Suppressor macrophage treated with lipopolysaccharide for 4 hours (primary cell): ENCODE results near the gene METRN.
"Not testable (repeated sequence)": the region's sequence is repeated elsewhere in the genome, so short reads cannot be mapped to it uniquely, and the experiment has no call there.

ENCODE experiments used
- DNase-seq: peaks from one replicate; pipeline ENCODE4 v3.0.0-alpha.2; 2020

Gene METRN

DNA sequence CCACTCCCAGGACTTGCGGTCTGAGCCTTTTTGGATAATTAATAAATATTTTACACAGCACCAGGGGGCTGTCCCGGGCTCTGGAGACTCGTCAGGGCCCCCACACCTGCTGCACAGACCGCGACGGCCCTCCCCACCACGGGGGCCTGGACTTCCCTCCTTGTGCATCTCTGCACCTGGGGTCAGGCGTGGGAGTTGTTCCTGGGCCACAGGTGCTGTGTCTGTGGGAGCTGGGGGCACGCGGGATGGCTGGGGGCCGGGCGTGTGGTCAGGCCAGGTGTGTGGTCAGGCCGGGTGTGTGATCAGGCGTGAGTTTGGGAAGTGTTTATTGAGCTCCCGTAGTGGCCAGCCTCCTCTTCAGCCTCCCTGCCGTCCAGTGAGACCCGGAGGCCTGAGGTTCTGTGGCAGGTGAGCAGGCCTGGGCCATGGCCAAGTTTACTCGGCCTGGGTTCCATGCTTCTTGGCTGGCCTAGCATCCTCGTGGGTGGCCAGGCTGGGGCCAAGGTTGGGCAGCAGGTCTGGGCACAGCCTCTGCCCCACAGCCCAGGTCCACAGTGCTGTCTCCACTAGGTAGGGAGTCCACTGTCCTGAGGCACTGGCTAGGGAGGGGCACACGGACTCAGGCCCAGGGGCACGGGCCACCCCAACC lies 36.6 kb upstream of the METRN start:
- DNase-seq, result no peak

DNA sequence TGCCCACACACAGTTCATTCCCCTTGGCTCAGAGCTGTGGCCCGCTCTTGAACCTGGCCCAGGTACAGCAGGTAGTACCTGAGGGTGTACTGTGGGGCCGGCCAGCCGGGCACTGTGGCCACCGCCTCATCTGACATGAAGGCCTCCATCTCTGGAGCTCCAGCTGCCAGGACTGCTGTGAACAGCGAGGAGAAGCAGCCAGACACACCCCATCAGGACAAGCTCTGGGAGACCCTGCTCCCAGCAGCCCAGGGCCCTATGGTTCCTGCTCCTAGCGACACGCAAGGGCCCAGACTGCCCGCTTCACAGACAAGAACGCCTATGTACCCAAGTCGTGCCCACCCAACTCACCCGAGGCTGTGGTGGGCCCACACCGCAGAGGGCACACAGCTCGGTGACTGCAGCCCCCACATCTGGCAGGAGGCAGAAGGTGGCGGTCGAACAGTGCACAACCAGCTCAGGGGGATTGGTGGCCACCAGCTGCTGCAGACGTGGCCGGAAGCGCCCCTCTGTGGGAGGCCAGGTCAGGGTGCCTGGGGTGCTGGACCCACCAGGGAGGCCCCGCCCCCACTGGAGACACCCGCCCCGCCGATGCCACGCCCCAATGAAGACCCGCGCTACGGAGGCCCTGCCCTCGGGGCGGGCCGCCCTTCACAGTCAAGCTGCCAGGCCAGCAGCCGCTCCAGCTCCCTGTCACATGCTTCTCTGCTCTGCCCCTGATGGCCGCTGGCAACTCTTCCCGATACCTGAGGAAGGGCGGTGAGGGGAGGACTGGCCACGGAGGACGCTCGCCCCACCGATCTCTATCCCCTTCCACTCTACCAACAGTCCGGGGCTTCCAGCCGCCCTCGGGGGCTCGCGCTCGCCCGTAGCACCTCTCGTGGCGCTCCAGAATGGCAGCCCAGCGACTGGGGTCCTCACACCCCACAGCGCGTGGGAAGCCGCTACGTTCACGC lies 35.8 kb upstream of the METRN start:
- peak; percentile 45 for DNase-seq

- DNase-seq, result peak; percentile 94
Measured at GRCh38 chr16:679814-680624, 34.9 kb upstream of the METRN start, which contains the start of gene STUB1. TSS of gene STUB1 (plus strand) at chr16:680410. CDS start at chr16:680526, 116 bp downstream.

- DNase-seq, result no peak
Measured at GRCh38 chr16:680625-680945, 34.3 kb upstream of the METRN start.

GRCh38 chr16:680967-681745 lies 33.8 kb upstream of the METRN start:
- peak; percentile 49 for DNase-seq

GRCh38 chr16:681746-682427 lies 33.0 kb upstream of the METRN start:
- no peak for DNase-seq

GRCh38 chr16:682493-683395 lies 32.2 kb upstream of the METRN start:
- DNase-seq, result no peak

DNA sequence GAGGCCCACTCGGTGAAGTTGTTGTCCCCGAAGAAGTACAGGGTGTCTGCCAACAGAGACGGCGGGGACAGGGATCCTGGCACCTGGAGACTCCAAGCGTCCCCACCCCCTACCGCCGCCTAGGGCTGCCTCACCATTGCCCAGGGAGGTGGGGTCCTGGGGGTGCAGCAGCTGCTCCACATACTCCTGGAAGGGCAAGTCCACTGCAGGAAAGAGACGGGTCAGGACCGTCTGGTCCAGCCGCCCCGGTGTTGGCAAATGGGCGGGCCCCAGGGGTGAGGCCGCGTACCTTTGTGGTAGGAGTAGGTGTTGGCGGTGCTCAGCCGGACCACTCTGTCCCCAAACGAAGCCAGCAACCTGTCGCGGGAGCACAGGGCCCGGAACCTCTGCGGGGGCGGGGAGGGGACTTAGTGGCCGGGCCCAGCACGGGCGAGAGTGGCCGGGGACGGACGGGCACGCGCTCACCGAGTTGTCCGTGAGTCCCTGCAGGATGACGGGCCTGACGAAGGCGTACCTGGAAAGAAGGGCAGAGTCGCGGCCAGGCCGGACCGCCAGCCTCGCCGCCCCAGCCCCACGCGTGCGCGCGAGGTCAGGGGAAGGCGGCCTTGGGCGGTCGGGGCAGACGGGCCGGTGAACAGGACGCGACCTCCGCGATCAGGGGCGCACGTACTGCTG lies 31.4 kb upstream of the METRN start:
- no peak for DNase-seq

DNA sequence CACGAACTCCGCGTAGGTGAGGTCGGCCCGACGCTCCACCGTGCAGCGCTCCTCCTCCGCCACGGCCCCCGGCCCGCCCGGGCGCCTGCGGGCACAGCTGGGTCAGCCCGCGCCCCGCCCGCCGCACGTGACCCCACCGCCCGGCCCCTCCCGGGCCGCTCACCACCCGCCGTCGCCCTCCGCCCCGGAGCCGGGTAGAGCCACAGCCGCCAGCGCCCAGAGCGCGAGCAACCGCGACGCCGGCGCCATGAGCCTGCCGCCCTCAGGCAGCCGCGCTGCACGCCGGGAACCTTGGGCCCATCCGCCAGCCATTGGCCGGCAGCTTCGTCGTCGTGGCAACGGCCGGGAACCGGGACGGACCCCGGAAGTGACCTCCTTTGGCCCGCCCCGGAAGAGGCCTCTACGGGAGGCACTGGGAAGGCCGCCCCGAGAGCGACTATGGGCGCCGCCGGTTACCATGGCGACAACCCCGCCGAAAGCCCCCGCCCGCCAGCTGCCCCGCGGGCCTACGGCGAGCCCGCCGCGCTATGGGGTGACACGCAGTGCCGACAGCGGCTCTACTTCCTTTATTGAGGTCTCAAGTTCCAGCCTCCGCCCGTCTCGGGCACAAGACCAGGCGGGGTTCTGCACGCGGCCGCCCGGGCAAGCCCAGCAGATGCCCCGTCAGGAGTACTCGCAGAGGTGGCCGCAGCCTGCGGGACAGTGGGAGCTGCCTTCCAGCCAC lies 30.7 kb upstream of the METRN start, which contains the start of gene JMJD8:
JMJD8 (minus strand) TSS at position 264 of the 724 bp plus-strand sequence; CDS start at position 249, 15 bp downstream.
- DNase-seq, result peak; percentile 98

- no peak for DNase-seq
Measured at GRCh38 chr16:684961-685696, 29.8 kb upstream of the METRN start.

GRCh38 chr16:685967-686366 lies 29.0 kb upstream of the METRN start:
- DNase-seq, result peak; percentile 43

DNA sequence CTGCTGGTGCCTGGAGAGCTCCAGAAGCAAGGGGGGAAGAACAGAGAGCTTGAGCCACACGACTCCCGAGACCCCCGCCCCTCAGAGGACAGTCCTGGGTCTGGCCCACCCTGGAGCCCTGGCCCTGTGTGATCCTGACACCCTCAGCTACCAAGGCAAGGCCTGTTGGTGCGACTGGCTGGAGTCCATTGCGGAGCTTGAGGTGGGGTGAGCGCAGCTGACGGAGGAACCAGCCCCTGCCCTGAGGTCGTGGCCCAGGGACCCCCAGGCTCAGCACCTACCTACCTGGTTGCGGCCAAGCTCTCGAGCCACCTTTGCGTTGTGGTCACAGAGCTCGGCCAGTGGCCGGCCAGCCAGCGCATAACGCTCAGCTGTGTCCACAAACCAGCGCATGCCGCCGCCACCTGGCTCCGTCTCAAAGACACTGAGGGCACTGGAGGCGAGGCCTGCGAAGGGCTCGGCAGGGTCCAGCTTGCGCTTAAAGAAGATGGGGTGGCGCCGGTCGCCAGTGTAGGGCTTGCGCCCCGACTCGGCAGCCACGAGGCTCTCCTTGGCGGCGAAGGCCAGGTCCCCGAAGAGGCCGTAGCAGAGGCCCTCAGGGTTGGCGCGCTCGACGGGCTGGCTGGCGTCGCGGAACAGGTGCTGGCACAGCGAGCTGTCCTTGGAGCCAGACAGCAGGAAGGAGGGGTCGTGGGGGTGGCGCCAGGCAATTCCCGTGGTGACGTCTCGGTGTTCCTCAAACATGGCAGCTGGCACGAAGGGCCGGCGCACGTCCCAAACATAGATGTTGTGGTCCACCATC lies 28.3 kb upstream of the METRN start:
- DNase-seq, result no peak

DNA sequence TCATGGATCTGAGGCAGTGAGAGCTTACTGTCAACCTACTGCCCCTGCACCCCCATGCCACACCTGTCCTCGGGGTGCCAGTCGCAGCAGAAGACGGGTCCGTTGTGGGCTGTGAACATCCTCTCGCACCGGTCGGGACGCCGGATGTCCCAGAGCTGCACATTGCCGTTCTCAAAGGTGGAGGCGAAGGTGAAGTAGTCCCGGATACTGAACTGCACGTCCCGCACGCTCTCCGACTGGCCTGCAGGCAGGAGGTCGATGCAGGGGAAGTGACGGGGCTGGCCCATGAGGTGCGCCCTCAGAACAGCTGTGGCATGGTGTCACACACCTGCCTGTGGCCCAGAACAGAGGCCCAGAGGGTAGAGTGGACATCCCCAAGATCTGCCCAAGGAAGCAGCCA lies 27.4 kb upstream of the METRN start:
- DNase-seq, result no peak

DNA sequence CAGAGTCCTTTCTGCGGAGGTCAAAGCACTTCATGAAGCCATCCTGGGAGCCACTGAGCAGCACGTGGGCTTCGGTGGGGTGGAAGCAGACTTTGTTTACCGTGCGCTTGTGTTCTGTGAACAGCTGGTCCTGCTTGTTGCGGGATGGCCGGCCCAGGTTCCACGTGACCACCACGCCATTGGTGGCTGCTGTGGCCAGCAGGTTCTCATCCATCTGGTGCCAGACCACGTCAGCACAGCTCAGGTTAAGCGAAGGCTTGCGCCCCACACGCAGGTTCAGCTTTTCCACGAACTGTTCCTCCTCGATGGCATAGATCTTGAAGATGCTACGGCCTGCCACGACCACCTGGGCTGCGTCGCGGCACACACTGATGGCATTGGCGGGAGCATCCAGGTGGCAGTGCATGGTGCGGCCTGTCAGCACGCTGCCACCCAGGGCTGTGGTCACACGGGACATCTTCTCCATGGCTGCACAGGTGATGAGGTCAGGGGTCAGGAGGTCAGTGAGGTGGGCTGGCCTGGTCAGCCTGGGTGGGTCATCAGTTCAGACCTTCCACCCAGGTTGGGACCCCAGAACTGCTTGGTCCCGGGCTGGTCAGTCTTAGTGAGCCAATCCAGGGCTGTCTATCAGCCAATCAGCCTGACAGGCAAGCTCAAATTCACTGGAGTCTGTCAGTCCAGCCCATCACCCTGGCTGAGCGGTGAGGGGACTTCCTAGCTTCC lies 25.6 kb upstream of the METRN start:
- no peak for DNase-seq

DNA sequence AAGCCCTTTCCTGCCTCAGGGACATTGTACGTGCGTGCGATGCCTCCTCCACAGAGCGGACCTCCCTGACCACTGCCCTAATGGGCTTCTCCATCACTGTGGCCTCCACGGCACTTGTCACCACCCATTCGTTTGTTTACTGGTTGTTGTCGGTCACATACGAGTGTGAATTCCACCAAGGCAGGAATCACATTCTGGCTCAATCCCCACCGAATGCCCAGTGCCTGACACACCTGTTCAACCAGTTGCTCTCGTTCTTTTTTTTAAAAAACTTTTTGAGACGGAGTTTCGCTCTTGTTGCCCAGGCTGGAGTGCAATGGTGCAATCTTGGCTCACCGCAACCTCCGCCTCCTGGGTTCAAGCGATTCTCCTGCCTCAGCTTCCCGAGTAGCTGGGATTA lies 23.7 kb upstream of the METRN start:
- not testable (repeated sequence) for DNase-seq

- no peak for DNase-seq
Measured at GRCh38 chr16:692356-693108, 22.4 kb upstream of the METRN start.
